Measurements from ENCODE around the gene GRK2. TPM values are rescaled to one million over a fixed set of nuclear protein-coding genes. Genes with fewer than 3 reads are reported as not detected.
"Not testable (repeated sequence)": the region's sequence is repeated elsewhere in the genome, so short reads cannot be mapped to it uniquely, and the experiment has no call there.

GRK2 gene
- total and polyA plus RNA-seq, 12 donors, result 34.2 to 65.0 (median 45.5) TPM

DNA sequence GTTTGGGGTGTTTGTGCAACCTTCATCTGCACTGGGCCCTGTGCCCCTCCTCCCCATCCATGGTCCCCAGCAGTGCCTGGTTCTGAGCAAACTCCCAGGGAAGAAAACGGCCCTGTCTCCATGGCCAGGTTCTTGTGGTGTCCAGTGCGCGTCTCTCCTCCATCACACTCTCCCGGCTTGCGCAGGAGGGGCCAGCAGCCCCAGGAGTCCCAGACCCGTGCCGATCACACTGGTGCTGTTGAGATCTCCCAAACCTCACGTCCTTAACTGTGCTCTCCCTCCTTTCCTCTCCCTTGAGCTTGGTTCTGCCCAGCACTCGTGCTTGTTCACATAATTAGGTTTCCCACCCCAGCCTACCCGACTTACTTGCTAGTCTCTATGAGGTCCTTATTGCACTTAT, 10.9 kb upstream of the GRK2 start:
- Histone ChIP-seq H3K27ac (no peak overlapping the region), H3K27me3 (no peaks in the 10 kb centered on the region), H3K36me3 (peaks cover 6 to 78% (median 61%) of the 10 kb centered on the region in 9 donors), H3K4me1 (peaks cover 0 to 29% (median 0%) of the 10 kb centered on the region in 9 donors), H3K9me3 (no peaks in the 10 kb centered on the region), H3K4me3 (no peak overlapping the region)
- intact Hi-C loops (cut with DNase I), result no loop called here
- ATAC-seq, result no peak
- 86 to 95% methylated on average over 10 of the region's 10 CpGs for WGBS, 2 donors
- no peak for TF ChIP-seq CTCF (IDR thresholded peaks at IDR 0.05)
- no peak for DNase-seq

GRCh38 chr11:67255864-67256263, 10.4 kb upstream of the GRK2 start:
- H3K27ac ChIP-seq, result no peak overlapping the region
- no peak for ATAC-seq
- no peak for DNase-seq
- H3K36me3 ChIP-seq, result peaks cover 6 to 73% (median 56%) of the 10 kb centered on the region in 9 donors
- intact Hi-C loops (cut with DNase I), result no loop called here
- no peak for TF ChIP-seq CTCF (IDR thresholded peaks at IDR 0.05)
- H3K27me3 ChIP-seq, result no peaks in the 10 kb centered on the region
- H3K4me1 ChIP-seq, result peaks cover 0 to 30% (median under 1%) of the 10 kb centered on the region in 9 donors
- WGBS, 2 donors, result 80 to 89% methylated on average over 8 of the region's 8 CpGs
- H3K4me3 ChIP-seq, result no peak overlapping the region
- H3K9me3 ChIP-seq, result no peaks in the 10 kb centered on the region

- Histone ChIP-seq H3K27me3 (no peaks in the 10 kb centered on the region), H3K36me3 (peaks cover 6 to 66% (median 48%) of the 10 kb centered on the region in 9 donors), H3K27ac (no peak overlapping the region), H3K9me3 (no peaks in the 10 kb centered on the region), H3K4me3 (no peak overlapping the region), H3K4me1 (peaks cover 0 to 37% (median 7%) of the 10 kb centered on the region in 9 donors)
- ATAC-seq (no peak), DNase-seq (no peak)
- 75% methylated on average over 5 of the region's 5 CpGs for WGBS, 2 donors
- TF ChIP-seq CTCF (IDR thresholded peaks at IDR 0.05), result no peak
- intact Hi-C loops (cut with DNase I), result no loop called here
Measured at GRCh38 chr11:67256477-67257135, 9.7 kb upstream of the GRK2 start.

- peaks cover 0 to 28% (median 10%) of the 10 kb centered on the region in 9 donors for H3K36me3 ChIP-seq
- no peak for TF ChIP-seq CTCF (IDR thresholded peaks at IDR 0.05)
- ATAC-seq (no peak), DNase-seq (no peak)
- H3K4me1 ChIP-seq, result peaks cover 0 to 39% (median 22%) of the 10 kb centered on the region in 9 donors
- H3K27ac ChIP-seq, result no peak overlapping the region
- intact Hi-C loops (cut with DNase I), result loop anchor here in 2 of 10 donors (5.0 to 10.0 kb wide), 2 partner anchors 122 to 124 kb away; no protein-coding TSS in a partner anchor
- WGBS, 2 donors, result 80 to 86% methylated on average over 6 of the region's 6 CpGs
- H3K4me3 ChIP-seq, result no peak overlapping the region
- no peaks in the 10 kb centered on the region for H3K9me3 ChIP-seq
- no peaks in the 10 kb centered on the region for H3K27me3 ChIP-seq
Measured at GRCh38 chr11:67260406-67260805, 5.9 kb upstream of the GRK2 start.

DNA sequence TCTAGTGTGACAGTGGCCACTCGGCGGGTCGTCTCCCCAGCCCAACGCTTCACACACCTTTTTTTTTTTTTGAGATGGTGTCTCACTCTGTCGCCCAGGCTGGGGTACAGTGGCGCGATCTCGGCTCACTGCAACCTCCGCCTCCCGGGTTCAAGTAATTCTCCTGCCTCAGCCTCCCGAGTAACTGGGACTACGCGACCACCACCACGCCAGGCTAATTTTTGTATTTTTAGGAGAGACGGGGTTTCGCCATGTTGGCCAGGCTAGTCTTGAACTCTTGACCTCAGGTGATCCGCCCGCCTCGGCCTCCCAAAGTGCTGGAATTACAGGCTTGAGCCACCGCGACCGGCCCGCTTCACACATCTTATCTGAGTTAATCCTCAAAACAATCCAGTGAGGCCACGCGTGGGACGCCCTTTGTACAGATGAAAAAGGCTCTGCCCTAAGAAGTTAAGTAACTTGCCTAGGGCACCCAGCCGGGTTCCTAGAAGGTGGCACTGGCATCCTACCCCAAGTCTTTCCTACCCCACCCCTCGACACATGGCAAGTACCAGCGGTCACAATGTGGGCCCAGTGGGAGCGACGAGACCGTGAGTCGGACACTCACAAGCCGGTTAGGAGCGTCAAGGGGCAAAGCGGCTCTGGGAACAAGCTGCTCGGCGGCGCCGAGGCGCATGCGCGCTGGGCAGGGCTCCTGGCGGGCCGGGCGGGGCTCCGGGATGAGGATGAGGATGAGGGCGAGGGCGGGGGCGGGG, 5.2 kb upstream of the GRK2 start:
- WGBS, 2 donors, result 32 to 33% methylated on average over 50 of the region's 50 CpGs
- not testable (repeated sequence) for H3K27me3 ChIP-seq, H3K9me3 ChIP-seq
- H3K4me3 ChIP-seq, result peak overlapping the region in 9 of 10 donors; percentile 3 to 54 (median 43)
- H3K36me3 ChIP-seq, result peaks cover 0 to 21% (median 4%) of the 10 kb centered on the region in 9 donors
- peaks cover 0 to 46% (median 29%) of the 10 kb centered on the region in 9 donors for H3K4me1 ChIP-seq
- DNase-seq (peak in 1 of 2 donors; percentile 80), ATAC-seq (peak in 6 of 8 donors; percentile 9 to 43 (median 34))
- peak overlapping the region in 1 of 10 donors; percentile 15 for H3K27ac ChIP-seq
- intact Hi-C loops (cut with DNase I), result loop anchor here in 2 of 10 donors (5.0 to 10.0 kb wide), 2 partner anchors 121 to 124 kb away; no protein-coding TSS in a partner anchor
